SK-N-SH (cell line): Measurements from ENCODE around the gene TMX1. TPM values are rescaled to one million over a fixed set of nuclear protein-coding genes. Genes with fewer than 3 reads are reported as not detected.

ENCODE experiments used
- CTCF ChIA-PET: fragments of 300-600, 350-600 bp; formaldehyde crosslinking; extraction: SDS; loops from one replicate; lab custom pipeline; 2021; lab: Yijun Ruan, JAX
- POLR2A ChIA-PET: fragments of 350-600 bp; sonication (Branson Sonifier 250); formaldehyde crosslinking; extraction: SDS; loops from one replicate; lab custom pipeline; 2020; ENCODE audit warnings: antibody characterized with exemption, inconsistent platforms; lab: Yijun Ruan, JAX
- DNase-seq: peaks from one replicate; pipeline ENCODE4 v3.0.0; 2012
- H2AFZ ChIP-seq: fragments of 200-600 bp; sonication (generic); 2 replicates; pipeline ENCODE4 v1.8.1; 2016; ENCODE audit warnings: antibody characterized with exemption, mild to moderate bottlenecking, low read depth
- H3F3A ChIP-seq: fragments of 200-600 bp; sonication (generic); replicated peaks from 2 replicates; pipeline ENCODE3; 2016; ENCODE audit warnings: antibody characterized with exemption, mild to moderate bottlenecking; ENCODE audit not compliant: insufficient read depth
- H3K27ac ChIP-seq, 2 experiments: fragments of 200-500 bp in 1 of 2; fragments of 200-600 bp in 1 of 2; sonication (Bioruptor generic) in 1 of 2; sonication (generic), shearing (Covaris generic) in 1 of 2; 2 replicates each; pipeline versions ENCODE4 v1.5.1 to v1.6.1; 2014 to 2016; ENCODE audit warnings: low read depth in 2 of 2, inconsistent platforms in 1 of 2, low read length in 1 of 2, mild to moderate bottlenecking in 1 of 2, mixed read lengths in 1 of 2
- H3K27me3 ChIP-seq: fragments of 200-600 bp; sonication (generic), shearing (Covaris generic); 2 replicates; pipeline ENCODE4 v1.6.1; 2016; ENCODE audit warnings: mixed run types; ENCODE audit not compliant: insufficient read depth
- H3K36me3 ChIP-seq, 2 experiments: fragments of 200-500 bp in 1 of 2; fragments of 200-600 bp in 1 of 2; sonication (Bioruptor generic) in 1 of 2; sonication (generic) in 1 of 2; replicated peaks in 1 of 2; 2 replicates each; pipeline versions ENCODE3 to v1.5.1; 2014 to 2016; ENCODE audit warnings: low read length in 1 of 2, mild to moderate bottlenecking in 1 of 2; ENCODE audit not compliant: insufficient read depth in 2 of 2, control insufficient read depth in 1 of 2
- H3K4me1 ChIP-seq, 2 experiments: fragments of 200-500 bp in 1 of 2; fragments of 200-600 bp in 1 of 2; sonication (Bioruptor generic) in 1 of 2; sonication (generic), shearing (Covaris generic) in 1 of 2; 2 replicates each; pipeline versions ENCODE4 v1.5.1 to v1.6.1; 2014 to 2016; ENCODE audit warnings: low read depth in 1 of 2, low read length in 1 of 2, mixed run types in 1 of 2; ENCODE audit not compliant: insufficient read depth in 2 of 2, control insufficient read depth in 1 of 2
- H3K4me2 ChIP-seq: fragments of 200-600 bp; sonication (generic), shearing (Covaris generic); 2 replicates; pipeline ENCODE4 v1.6.1; 2017; ENCODE audit warnings: mixed run types
- H3K4me3 ChIP-seq, 2 experiments: fragments of 200-500 bp in 1 of 2; fragments of 200-600 bp in 1 of 2; sonication (Bioruptor generic) in 1 of 2; sonication (generic), shearing (Covaris generic) in 1 of 2; 2 replicates each; pipeline versions ENCODE4 v1.5.1 to v1.8.1; 2014 to 2016; ENCODE audit warnings: low read depth in 2 of 2, inconsistent platforms in 1 of 2, low read length in 1 of 2, mild to moderate bottlenecking in 1 of 2, mixed read lengths in 1 of 2, moderate library complexity in 1 of 2
- H3K79me2 ChIP-seq: fragments of 200-600 bp; sonication (generic); 2 replicates; pipeline ENCODE4 v1.8.1; 2017; ENCODE audit warnings: mild to moderate bottlenecking; ENCODE audit not compliant: insufficient read depth
- H3K9ac ChIP-seq: fragments of 200-600 bp; sonication (generic); 2 replicates; pipeline ENCODE4 v1.6.1; 2017; ENCODE audit warnings: mixed run types
- H3K9me2 ChIP-seq: fragments of 200-600 bp; sonication (generic); 2 replicates; pipeline ENCODE4 v1.6.1; 2017; ENCODE audit warnings: mixed run types
- H3K9me3 ChIP-seq: fragments of 200-600 bp; sonication (generic); 2 replicates; pipeline ENCODE4 v1.6.1; 2017; ENCODE audit warnings: mixed run types, mild to moderate bottlenecking, moderate library complexity
- H4K20me1 ChIP-seq: fragments of 200-600 bp; sonication (generic); 2 replicates; pipeline ENCODE4 v1.6.1; 2017; ENCODE audit warnings: mild to moderate bottlenecking, mixed run types; ENCODE audit not compliant: insufficient read depth
- CHD2 ChIP-seq: fragments of 150-350 bp; IDR thresholded peaks from 2 replicates; pipeline ENCODE4 v1.6.1; 2018; ENCODE audit warnings: low read length; ENCODE audit not compliant: partially characterized antibody
- EP300 ChIP-seq, 2 experiments: IDR thresholded peaks; 2 replicates each; pipeline versions ENCODE4 v1.4.0 to v1.6.1; 2012; ENCODE audit warnings: borderline replicate concordance in 1 of 2, low read depth in 1 of 2, low read length in 1 of 2
- FOXJ3 ChIP-seq: sonication (generic); formaldehyde crosslinking; IDR thresholded peaks from 2 replicates; pipeline ENCODE4 v1.5.1; 2020; ENCODE audit warnings: mild to moderate bottlenecking, missing genetic modification reagents
- FOXM1 ChIP-seq: IDR thresholded peaks from 2 replicates; pipeline ENCODE4 v1.4.0; 2012; ENCODE audit warnings: low read depth, mild to moderate bottlenecking
- JUND ChIP-seq: IDR thresholded peaks from 2 replicates; pipeline ENCODE4 v1.4.0; 2012
- MEF2A ChIP-seq: IDR thresholded peaks from 2 replicates; pipeline ENCODE4 v1.4.0; 2012; ENCODE audit warnings: low read depth, borderline replicate concordance
- MXI1 ChIP-seq: IDR thresholded peaks from 2 replicates; pipeline ENCODE4 v1.6.1; 2012; ENCODE audit warnings: mild to moderate bottlenecking, low read depth, low read length, improper control_type of control experiment
- NRF1 ChIP-seq: IDR thresholded peaks from 2 replicates; pipeline ENCODE4 v1.6.1; 2012; ENCODE audit warnings: low read depth, mild to moderate bottlenecking, low read length
- SMC3 ChIP-seq: IDR thresholded peaks from 2 replicates; pipeline ENCODE4 v1.6.1; 2012; ENCODE audit warnings: low read depth, low read length, improper control_type of control experiment
- TAF1 ChIP-seq: IDR thresholded peaks from 2 replicates; pipeline ENCODE4 v1.6.1; 2012; ENCODE audit warnings: low read depth, mild to moderate bottlenecking, low read length, moderate library complexity, borderline replicate concordance
- TCF12 ChIP-seq: IDR thresholded peaks from 2 replicates; pipeline ENCODE4 v1.4.0; 2012
- TEAD4 ChIP-seq: IDR thresholded peaks from 2 replicates; pipeline ENCODE4 v1.4.0; 2012; ENCODE audit warnings: mild to moderate bottlenecking, borderline replicate concordance; ENCODE audit not compliant: insufficient read depth
- YY1 ChIP-seq: IDR thresholded peaks from 2 replicates; pipeline ENCODE4 v1.4.0; 2012; ENCODE audit warnings: low read depth, mild to moderate bottlenecking
- WGBS: methylation state at CpG from one replicate; pipeline ENCODE4 v1.1.6; 2017; ENCODE audit warnings: low lambda C conversion rate; 5-methylcytosine and 5-hydroxymethylcytosine counted together
- polyA plus RNA-seq, 3 experiments: library from polyadenylated mRNA; depleted of rRNA; stranded (reverse); fragments of >200 nt; gene quantifications; 2 replicates each; pipeline ENCODE4 v1.2.3, GENCODE V29; 2012
- TF ChIP-seq, protein P1 (sequence below): fragments of 200-600 bp; sonication (generic); IDR thresholded peaks from 2 replicates; pipeline ENCODE4 v1.6.1; 2017; ENCODE audit warnings: antibody characterized with exemption, mild to moderate bottlenecking, moderate library complexity
- TF ChIP-seq, protein P2 (sequence below): IDR thresholded peaks from 2 replicates; pipeline ENCODE4 v1.6.1; 2012; ENCODE audit warnings: mild to moderate bottlenecking, low read depth, low read length, moderate library complexity

TMX1 gene
- polyA plus RNA-seq, 1 of the 3 experiments (the other 2 are of a cell fraction), result 16.1 TPM

DNA sequence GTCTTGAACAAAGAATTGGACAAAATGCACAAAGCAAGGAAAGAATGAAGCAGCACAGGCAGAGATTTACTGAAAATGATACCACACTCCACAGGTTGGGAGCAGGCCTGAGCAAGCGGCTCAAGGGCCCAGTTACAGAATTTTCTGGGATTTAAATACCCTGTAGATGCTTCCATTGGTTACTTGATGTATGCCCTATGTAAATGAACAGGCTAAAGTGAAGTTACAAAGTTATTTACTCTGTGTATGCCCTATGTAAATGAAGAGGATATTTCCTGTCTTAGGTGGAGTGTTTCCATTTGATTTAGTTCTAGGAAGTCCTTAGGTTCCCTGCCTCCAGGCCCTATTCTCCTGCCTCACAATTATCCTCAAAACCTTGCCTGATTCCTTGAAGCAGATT is 36.6 kb downstream of the TMX1 start (continued):
- TF ChIP-seq, protein P1, sequence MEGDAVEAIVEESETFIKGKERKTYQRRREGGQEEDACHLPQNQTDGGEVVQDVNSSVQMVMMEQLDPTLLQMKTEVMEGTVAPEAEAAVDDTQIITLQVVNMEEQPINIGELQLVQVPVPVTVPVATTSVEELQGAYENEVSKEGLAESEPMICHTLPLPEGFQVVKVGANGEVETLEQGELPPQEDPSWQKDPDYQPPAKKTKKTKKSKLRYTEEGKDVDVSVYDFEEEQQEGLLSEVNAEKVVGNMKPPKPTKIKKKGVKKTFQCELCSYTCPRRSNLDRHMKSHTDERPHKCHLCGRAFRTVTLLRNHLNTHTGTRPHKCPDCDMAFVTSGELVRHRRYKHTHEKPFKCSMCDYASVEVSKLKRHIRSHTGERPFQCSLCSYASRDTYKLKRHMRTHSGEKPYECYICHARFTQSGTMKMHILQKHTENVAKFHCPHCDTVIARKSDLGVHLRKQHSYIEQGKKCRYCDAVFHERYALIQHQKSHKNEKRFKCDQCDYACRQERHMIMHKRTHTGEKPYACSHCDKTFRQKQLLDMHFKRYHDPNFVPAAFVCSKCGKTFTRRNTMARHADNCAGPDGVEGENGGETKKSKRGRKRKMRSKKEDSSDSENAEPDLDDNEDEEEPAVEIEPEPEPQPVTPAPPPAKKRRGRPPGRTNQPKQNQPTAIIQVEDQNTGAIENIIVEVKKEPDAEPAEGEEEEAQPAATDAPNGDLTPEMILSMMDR, result no peak

DNA sequence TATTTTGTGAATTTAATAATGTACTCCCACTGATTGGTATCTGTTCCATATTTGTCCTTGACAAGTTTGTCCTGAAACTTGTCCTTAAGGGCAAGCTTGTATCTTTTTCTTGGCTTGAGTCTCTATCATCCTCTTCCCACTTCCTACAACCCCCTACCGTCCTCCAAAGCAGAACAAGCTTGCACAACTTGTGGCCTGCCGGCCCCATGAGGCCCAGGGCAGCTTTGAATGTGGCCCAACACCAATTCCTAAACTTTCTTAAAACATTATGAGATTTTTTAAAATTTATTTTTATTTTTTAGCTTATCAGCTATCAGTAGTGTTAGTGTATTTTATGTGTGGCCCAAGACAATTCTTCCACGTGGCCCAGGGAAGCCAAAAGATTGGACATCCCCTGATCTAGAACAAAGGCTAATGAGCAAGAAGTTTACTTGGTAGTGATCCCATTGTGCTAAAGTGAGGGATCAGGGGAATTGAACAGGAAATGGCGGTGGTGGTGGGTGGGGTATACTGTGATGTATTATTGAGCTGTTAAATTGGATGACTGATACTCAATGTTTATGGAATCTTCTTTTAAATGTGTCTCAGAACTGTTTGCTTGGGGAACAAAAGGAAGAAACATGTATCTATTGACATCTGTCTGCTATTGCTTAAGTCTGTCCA is 37.8 kb downstream of the TMX1 start:
- Histone ChIP-seq H3K9me2 (no peaks in the 10 kb centered on the region), H3K4me3 (no peak overlapping the region), H3K9me3 (no peaks in the 10 kb centered on the region), H3F3A (no peaks in the 10 kb centered on the region), H3K4me2 (no peak overlapping the region), H3K27me3 (no peaks in the 10 kb centered on the region), H4K20me1 (no peaks in the 10 kb centered on the region), H3K36me3 (no peaks in the 10 kb centered on the region), H3K4me1 (no peaks in the 10 kb centered on the region; a peak in 2 of 4 replicates), H3K79me2 (no peaks in the 10 kb centered on the region), H2AFZ (no peak overlapping the region), H3K9ac (no peak overlapping the region), H3K27ac (no peak overlapping the region)
- DNase-seq, result no peak
- no peak for TF ChIP-seq TEAD4
- TF ChIP-seq FOXJ3 (CRISPR knock-in tag), result no peak
- TF ChIP-seq MXI1, result no peak
- no peak for TF ChIP-seq YY1
- no peak for TF ChIP-seq EP300 (IDR thresholded peaks at IDR 0.05; ENCODE audit: borderline replicate concordance in 1 of 2, low read depth in 1 of 2, low read length in 1 of 2)
- TF ChIP-seq TCF12, result no peak
- no peak for TF ChIP-seq MEF2A
- no peak for TF ChIP-seq NRF1
- TF ChIP-seq JUND, result no peak
- TF ChIP-seq TAF1, result no peak
- TF ChIP-seq, protein P2, sequence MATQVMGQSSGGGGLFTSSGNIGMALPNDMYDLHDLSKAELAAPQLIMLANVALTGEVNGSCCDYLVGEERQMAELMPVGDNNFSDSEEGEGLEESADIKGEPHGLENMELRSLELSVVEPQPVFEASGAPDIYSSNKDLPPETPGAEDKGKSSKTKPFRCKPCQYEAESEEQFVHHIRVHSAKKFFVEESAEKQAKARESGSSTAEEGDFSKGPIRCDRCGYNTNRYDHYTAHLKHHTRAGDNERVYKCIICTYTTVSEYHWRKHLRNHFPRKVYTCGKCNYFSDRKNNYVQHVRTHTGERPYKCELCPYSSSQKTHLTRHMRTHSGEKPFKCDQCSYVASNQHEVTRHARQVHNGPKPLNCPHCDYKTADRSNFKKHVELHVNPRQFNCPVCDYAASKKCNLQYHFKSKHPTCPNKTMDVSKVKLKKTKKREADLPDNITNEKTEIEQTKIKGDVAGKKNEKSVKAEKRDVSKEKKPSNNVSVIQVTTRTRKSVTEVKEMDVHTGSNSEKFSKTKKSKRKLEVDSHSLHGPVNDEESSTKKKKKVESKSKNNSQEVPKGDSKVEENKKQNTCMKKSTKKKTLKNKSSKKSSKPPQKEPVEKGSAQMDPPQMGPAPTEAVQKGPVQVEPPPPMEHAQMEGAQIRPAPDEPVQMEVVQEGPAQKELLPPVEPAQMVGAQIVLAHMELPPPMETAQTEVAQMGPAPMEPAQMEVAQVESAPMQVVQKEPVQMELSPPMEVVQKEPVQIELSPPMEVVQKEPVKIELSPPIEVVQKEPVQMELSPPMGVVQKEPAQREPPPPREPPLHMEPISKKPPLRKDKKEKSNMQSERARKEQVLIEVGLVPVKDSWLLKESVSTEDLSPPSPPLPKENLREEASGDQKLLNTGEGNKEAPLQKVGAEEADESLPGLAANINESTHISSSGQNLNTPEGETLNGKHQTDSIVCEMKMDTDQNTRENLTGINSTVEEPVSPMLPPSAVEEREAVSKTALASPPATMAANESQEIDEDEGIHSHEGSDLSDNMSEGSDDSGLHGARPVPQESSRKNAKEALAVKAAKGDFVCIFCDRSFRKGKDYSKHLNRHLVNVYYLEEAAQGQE, result no peak
- TF ChIP-seq, protein P1, result no peak
- TF ChIP-seq SMC3, result no peak
- no peak for TF ChIP-seq FOXM1
- TF ChIP-seq CHD2, result no peak
- CTCF ChIA-PET, result interaction anchor here (0.8 to 13.8 kb wide), 4 partner anchors 8 to 501 kb away, joined by 3 to 460 read pairs (median 3); no protein-coding TSS in a partner anchor
- POLR2A ChIA-PET, result no interaction called here
- 92% methylated on average over 4 of the region's 4 CpGs for WGBS
